ENCODE data around the gene ANTXRL.
"Not testable (repeated sequence)": the region's sequence is repeated elsewhere in the genome, so short reads cannot be mapped to it uniquely, and the experiment has no call there.

ANTXRL gene

GRCh38 chr10:46374410-46374809 lies 87.6 kb downstream of the ANTXRL start:
- DNase-seq: not testable (repeated sequence)

GRCh38 chr10:46375406-46375805 lies 88.6 kb downstream of the ANTXRL start, which contains the start of gene ANXA8L1:
Gene ANXA8L1 (plus strand): TSS chr10:46375776. CDS start chr10:46375852, 76 bp downstream.
- not testable (repeated sequence) for DNase-seq

GRCh38 chr10:46377022-46377421 lies 90.2 kb downstream of the ANTXRL start:
- DNase-seq: not testable (repeated sequence)

GRCh38 chr10:46377651-46378050 lies 90.9 kb downstream of the ANTXRL start:
- not testable (repeated sequence) for DNase-seq

GRCh38 chr10:46378108-46378507 lies 91.3 kb downstream of the ANTXRL start:
- not testable (repeated sequence) for DNase-seq

GRCh38 chr10:46379233-46379848 lies 92.5 kb downstream of the ANTXRL start:
- DNase-seq: not testable (repeated sequence)

Measured in NCI-H446 (cell line).